Measurements from ENCODE around the gene SLC1A1.

DNA sequence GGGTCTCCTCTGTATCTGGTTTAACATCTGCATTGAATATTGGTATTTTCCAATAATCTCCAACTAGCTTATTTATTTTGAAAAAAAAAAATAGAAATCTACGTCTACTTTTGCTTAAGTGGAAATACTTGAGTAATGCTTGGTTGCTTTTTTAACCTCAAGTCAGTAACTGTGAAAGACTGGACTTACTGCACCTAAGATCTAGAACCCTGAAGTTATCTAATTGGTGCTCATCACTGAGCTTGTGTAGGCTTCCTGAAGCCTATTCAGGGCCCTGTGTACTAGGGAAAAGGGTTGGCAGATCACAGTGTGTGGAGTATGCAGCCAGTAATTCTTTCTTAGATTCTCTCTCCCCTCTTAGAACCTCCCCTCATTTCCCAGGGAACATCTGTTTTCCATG is 16.2 kb downstream of the SLC1A1 start:
- no peak for TF ChIP-seq POLR2A (IDR thresholded peaks at IDR 0.05; ENCODE audit: low read length)
- TF ChIP-seq GATA1 (IDR thresholded peaks at IDR 0.05; ENCODE audit: low read depth, low read length), result no peak

Data from erythroblast (primary cell).